HG02870 (cell line): ENCODE data around the gene NCAM1.
A peak's percentile ranks its signal among the peaks of the same experiment; 100 is the strongest.

ENCODE experiments used
- ATAC-seq: cut with Tn5 transposase; IDR thresholded peaks from one replicate; pipeline ENCODE4 v1.9.1; 2021; ENCODE audit warnings: mild to moderate bottlenecking, moderate library complexity; ENCODE audit not compliant: unreplicated experiment

The NCAM1 gene

DNA sequence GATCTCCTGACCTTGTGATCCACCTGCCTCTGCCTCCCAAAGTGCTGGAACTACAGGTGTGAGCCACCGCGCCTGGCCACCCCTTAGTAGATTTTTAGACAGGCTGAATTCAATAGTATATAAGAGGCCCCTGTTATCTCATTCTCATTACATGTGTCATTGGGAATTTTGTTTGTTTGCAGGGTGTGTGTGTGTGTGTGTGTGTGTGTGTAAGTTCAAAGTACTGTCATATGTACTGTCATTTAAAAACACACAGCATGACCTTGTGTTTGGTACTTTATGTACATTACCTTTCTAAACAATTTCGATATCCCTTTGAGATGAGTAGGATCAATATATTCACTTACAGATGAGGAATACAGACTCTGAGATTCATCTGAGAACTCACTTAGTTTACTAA, 234.5 kb downstream of the NCAM1 start:
- ATAC-seq = no peak

DNA sequence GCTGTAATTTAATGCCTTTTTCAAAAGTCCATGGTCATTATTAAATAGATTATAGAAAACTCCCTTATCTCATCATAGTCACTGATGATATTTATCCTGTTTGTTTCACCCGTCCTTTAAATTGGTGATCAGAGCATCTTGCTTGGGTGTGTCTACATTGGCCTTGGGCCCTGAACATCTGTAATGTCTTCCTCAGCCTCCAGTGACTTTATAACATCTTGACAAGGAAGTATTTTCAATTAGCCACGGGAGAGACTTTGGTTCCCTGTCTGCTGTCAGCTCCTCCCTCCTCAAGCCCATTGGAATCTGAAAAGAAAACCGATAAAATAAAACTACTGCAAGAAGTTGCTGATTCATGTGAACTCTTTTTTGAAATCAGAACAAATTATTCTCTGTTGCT, 236.2 kb downstream of the NCAM1 start:
- ATAC-seq = no peak

DNA sequence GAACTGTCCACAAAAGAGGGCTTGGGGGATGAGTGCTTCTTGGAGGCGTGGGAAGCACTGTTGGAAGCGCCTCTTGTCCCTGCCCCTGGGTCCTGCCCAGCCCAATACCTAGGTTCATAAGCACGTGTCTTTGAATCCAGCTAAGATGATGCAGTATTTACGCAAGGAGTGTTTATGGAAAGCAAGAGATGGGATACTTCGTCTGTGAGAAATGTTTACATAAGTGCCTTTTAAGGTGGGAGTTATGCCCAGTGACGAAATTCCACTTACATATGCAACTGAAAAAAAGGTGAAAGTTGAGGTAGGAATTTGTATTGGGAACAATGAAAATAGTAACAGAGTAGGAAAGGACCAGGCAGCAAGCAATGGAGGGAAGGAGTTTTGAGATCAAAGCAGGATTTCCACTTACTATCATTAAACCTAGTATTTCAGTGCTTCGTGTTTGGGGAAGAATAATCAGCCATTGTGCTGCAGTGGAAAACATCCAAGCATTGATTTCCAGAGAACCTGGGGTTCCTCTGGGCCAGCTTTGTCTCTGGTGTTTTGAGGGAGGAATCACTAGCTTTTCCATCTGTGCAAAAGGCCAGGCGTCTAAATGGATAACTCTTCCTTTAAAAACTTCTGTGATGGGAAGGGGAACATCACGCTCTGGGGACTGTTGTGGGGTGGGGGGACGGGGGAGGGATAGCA, 237.9 kb downstream of the NCAM1 start:
- no peak for ATAC-seq

- ATAC-seq = no peak
These were observed 238.6 kb downstream of the NCAM1 start for GRCh38 chr11:113199866-113200265.

DNA sequence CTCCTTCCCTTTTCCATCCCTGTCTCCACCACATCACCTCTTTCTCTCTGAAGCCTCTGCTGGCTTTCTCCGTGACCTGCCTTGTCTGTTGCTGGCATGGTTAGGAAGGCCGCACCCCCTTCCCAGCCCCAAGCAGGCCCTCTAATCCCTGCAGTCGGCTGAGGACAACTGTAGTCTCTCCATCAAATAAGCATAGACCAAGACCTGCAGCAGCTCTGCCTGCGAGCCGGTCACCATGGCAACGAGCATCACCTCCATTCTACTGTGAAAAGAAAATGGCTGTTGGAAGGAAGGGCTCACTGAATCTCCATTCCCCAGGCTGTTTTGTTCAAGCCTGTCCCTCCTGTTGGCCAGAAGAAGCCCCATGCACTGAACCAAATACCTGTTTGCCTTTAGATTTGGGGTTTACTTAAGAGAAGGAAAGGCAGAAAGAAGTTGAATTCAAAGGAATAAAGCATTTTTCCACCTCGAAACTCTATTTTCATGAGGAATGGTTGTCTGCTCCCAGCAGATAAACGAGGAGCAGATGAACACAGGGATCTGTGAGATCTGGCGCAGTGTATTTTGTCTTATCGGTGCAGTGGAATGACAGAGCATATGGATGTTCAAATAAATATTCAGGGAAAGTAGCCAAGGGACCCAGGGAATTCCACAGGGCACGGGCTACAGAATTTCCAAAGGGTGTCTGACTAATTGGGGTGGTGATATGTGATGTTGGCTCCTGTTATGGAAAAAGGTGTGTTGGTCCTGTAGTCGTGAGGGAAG, 240.0 kb downstream of the NCAM1 start:
- ATAC-seq = no peak

DNA sequence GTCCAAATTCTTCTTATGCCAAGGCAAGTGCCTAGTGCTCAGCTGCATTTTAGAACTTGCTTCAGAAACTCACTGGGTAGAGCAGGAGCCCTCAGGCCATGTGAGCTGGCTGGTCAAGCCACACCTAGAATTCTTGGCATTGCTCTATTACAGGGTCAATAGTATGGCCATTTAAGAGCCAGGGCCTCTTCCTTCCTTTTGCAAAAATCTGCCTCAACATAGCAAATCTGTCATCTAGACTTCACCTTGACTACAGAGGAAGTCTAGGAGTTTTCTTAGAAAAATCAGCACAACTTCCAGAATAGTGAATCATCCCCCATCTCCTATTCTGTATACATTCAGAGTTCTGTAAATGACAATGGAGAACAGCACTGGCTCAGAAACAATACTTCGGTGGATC, 241.2 kb downstream of the NCAM1 start:
- no peak for ATAC-seq

DNA sequence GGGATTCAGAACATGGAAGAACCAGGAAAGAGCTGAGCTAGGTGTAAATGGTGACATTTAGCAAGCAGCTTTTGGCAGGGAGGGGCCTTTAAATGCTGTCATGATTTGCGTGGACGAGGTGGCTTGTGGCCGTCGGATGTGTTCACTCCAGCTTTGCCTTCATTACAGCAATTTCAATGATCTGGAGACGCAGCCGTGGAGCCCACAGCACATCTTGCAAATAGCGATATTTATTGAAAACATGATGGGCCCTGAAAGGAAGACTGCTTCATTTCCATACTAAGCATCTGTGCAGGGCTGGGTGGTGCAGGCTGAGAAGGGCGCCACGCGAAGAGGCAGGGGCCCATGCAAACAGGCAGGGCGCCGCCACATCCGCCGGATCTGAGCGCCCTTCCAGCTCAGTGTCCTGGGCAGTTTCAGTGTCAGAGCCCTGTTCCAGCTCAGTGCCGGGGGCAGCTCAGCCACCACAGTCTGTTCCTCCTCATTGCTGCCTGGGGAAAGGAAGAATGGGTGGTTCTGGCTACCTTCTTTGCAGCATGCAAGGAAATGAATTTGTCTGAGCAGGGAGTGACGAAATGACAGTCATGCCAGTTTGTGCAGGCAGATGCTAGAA, 242.0 kb downstream of the NCAM1 start:
- ATAC-seq = no peak

DNA sequence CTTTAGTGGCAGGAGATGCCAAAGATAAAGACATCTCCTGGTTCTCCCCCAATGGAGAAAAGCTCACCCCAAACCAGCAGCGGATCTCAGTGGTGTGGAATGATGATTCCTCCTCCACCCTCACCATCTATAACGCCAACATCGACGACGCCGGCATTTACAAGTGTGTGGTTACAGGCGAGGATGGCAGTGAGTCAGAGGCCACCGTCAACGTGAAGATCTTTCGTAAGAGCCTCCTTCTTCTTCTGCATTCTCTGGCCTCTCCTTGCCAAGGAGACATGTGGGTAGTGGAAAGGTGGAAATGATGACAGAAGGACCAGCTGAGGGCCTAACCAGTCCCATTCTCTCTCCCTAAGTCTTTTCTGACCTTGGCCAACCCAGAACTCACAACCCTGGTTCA, 243.1 kb downstream of the NCAM1 start:
- no peak for ATAC-seq

- no peak for ATAC-seq
These were observed 252.3 kb downstream of the NCAM1 start for GRCh38 chr11:113213549-113213948.

- no peak for ATAC-seq
These were observed 261.0 kb downstream of the NCAM1 start for GRCh38 chr11:113222241-113222640.

GRCh38 chr11:113234888-113235287, 273.7 kb downstream of the NCAM1 start:
- no peak for ATAC-seq

DNA sequence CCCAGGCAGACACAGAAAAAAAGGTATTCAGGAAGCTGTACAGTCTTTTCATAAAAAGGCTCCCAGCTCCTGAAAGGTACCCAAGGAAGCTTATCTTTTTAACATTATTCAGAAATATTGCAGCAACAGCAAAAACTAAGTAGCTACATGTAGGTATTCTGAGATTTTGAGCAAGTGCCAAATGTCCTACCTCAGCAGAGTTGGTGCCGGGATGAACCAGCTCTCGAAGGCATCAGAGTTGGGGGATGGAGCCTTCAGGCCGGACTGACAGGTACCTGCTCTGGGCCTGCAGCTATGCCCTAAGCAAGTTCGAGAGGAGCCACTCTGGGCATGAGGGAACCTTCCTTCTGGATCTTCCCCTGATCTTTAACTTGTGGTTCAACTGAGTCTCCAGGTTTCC, 276.0 kb downstream of the NCAM1 start:
- no peak for ATAC-seq

- no peak for ATAC-seq
These were observed 277.5 kb downstream of the NCAM1 start for GRCh38 chr11:113238721-113239120.

DNA sequence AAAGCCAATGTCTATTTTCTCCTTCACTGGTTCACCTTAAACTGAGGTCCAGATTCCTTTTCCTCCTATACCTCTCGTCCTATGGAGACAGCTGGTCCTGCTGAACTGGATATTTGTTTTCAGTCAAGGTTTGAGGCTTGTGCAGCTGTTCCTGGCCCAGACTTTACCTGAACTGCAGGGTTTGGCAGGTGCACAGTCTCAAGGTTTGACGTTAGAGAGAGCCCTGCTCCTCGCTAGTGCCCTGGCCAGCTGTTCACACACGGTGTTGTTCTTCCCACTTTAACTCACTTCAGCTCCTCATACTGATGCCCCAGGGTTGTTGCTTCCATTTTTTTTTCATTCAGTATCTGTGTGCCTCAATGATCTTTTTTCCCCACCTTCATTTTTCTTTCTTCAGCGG, 279.2 kb downstream of the NCAM1 start:
- no peak for ATAC-seq

DNA sequence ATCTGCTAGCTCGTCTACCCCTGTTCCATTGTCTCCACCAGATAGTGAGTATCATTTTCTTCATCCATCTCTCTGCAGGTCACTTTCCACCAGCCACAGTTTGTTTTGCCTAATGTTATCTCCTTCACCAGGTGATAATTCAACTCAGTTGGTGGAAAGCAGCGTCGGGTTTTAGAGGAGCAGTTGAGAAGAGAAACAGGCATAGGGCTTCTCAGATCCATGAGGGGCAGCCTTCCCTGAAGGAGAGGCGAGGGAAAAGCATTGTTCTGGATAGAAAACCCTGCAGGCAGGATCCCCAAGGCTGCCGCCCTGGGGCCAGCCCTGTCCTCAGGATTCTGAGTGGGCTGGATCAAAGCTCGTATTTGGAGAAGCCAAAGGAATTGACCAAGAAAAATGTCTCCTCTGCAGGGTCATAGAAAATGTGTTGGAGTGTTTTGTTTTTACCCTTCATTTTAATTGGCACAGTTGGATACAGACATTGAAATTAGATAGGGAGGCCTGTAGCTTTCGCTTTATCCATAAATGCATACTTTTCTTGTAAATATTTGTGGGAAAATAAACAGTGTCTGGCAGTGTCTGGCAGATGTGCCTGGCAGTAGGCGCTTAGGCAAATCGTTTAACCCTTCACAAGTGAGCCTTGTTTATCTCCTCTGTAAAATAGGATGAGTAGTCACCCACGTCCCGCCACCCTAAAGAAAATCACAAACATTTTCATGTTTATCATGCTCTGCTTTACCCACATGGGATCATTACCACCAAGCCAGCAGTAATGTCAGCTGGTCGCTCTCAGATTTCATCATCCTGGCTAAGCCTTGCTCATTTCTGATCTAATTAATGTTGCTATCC, 279.8 kb downstream of the NCAM1 start:
- no peak for ATAC-seq

GRCh38 chr11:113241636-113242054, 280.4 kb downstream of the NCAM1 start:
- ATAC-seq = no peak

- ATAC-seq = no peak
These were observed 280.8 kb downstream of the NCAM1 start for GRCh38 chr11:113242060-113242459.

DNA sequence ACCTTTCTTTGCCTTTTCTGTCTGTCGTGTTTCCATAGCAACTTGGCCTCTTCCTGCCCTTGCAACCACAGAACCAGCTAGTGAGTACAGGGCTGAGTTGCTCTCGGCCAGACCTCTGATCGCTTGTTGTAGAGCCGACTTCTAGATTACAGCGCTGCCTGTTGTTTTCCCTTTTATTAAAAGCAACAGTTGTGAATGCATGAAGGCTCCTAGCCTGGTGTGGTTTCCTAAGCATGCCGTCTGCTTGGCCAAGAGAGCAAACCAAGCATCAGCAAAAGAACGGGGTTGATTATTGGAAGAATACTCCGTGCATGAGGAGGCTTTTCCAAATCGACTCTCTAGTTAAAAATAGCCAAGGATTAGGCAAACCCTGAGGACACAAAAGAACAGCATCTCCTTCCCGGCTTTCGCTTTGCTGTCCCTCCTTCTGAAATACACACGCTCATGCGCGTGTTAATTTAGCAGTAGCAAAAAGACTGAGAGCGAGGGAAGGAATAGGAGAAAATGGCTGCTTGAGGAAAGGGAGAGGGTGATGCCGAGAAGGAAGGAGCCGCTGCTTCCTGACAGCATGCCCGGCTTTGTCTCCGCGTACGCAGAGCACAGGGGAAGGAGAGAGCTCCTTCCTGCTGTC, 281.7 kb downstream of the NCAM1 start:
- ATAC-seq = peak; percentile 61

DNA sequence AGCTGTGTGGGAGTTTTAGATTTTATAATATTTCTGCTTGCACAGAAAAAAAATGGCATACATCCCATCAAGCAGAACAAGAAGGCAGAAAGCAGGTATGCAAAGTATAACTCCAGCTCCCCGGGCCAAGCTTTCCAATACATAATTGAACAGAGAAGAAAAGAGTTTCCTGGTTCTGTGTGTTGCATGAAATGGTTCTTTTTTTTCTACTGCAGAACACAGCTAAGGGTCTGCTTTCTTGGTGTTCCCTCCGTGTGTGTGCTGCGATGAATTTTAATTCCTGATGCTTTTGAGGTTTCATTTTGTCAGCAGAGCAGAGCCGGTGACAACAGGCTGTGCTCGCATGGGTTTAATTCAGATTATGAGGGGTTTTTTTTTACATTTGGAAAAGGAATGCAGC, 282.5 kb downstream of the NCAM1 start:
- no peak for ATAC-seq

GRCh38 chr11:113245216-113245615, 284.0 kb downstream of the NCAM1 start:
- no peak for ATAC-seq

- no peak for ATAC-seq
These were observed 286.0 kb downstream of the NCAM1 start for GRCh38 chr11:113247221-113247620.
